HEK293T (cell line): ENCODE data around the gene RNF207.

ENCODE experiments used
- ARNT ChIP-seq: fragments of 450-650 bp; IDR thresholded peaks from 2 replicates; pipeline ENCODE4 v1.6.1; 2017; ENCODE audit warnings: mild to moderate bottlenecking
- CTBP1 ChIP-seq: fragments of 450-650 bp; IDR thresholded peaks from 2 replicates; pipeline ENCODE4 v1.6.1; 2016; ENCODE audit warnings: borderline replicate concordance
- FOXK2 ChIP-seq: fragments of 450-650 bp; IDR thresholded peaks from 2 replicates; pipeline ENCODE4 v1.6.1; 2016; ENCODE audit warnings: mild to moderate bottlenecking
- FOXM1 ChIP-seq: fragments of 450-650 bp; IDR thresholded peaks from 2 replicates; pipeline ENCODE4 v1.6.1; 2017; ENCODE audit warnings: mild to moderate bottlenecking, borderline replicate concordance
- NFRKB ChIP-seq: fragments of 450-650 bp; IDR thresholded peaks from 2 replicates; pipeline ENCODE4 v1.6.1; 2016; ENCODE audit warnings: mild to moderate bottlenecking, moderate library complexity

DNA sequence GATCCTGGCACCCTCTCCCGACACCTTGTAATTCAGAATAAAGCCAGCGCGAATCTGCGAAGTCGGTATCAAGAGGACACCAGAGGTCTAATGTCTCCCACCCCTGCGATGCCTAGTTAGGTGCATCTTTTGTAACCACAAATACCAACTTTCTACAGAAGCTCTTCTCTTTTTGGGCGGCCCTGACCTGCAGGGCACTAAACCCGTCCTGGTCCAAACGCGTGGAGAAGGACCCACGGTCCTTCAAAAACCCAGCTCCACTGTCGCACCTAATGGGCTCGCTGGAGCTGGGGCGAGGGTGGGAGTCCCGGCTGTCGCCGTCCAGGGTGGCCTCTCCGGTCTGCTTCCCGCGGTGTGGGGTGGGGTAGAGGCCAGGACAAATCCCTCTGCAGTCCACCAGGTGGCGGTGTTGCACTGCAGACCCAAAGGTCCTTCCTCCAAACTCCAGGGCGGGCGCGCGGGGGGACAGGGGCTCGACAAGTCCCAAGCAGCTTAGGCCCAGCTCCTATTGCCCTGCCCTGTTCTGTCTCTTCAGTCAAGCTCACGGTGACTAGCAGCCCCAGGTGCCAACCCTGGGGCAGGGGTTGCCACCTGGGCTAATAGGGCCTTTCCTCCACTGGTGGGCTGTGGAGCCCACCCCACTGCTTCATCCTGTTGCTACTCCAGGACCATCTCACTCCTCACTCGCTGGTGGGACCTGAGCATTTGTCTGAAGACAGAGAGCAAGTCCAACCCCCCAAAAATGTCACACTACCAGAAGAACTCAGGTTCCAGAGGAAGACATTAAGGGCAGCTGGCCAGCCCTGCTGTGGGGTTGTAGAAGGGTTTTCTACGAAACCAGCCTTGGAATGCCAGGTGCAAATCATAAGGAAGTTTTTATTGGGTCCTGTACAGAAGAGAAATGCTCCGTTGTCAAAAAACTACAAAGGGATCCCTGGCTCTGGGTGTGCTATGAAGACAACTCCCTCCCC lies 40.9 kb downstream of the RNF207 start:
- no peak for TF ChIP-seq CTBP1
- TF ChIP-seq FOXK2: no peak
- no peak for TF ChIP-seq NFRKB
- no peak for TF ChIP-seq FOXM1
- no peak for TF ChIP-seq ARNT
